Prostate gland (tissue), 2 donors: ENCODE data around the gene BMP6. TPM values are rescaled to one million over a fixed set of nuclear protein-coding genes. Genes with fewer than 3 reads are reported as not detected.

Experiments used
- DNase-seq: peaks from one replicate; pipeline ENCODE4 v3.0.0-alpha.2; 2019; ENCODE audit warnings: low spot score
- H3K27ac ChIP-seq, 2 donors: fragments of 200-600 bp; sonication (generic); 2 replicates each; pipeline ENCODE4 v1.5.1; 2017 to 2019
- H3K27me3 ChIP-seq: fragments of 200-600 bp; sonication (generic); replicated peaks from 2 replicates; pipeline ENCODE4 v1.5.1; 2019; ENCODE audit not compliant: insufficient read depth
- H3K36me3 ChIP-seq, 2 donors: fragments of 200-600 bp; sonication (generic); 1 replicate in 1 of 2; 2 replicates in 1 of 2; pipeline versions ENCODE4 v1.5.1 to v1.8.1; 2017 to 2019
- H3K4me1 ChIP-seq: fragments of 200-600 bp; sonication (generic); replicated peaks from 2 replicates; pipeline ENCODE4 v1.5.1; 2019
- H3K4me3 ChIP-seq, 2 donors: fragments of 200-600 bp; sonication (generic); 2 replicates each; pipeline ENCODE4 v1.5.1; 2017 to 2019
- H3K9me3 ChIP-seq: fragments of 200-600 bp; sonication (generic); 2 replicates; pipeline ENCODE4 v1.5.1; 2017
- CTCF ChIP-seq, 4 experiments: fragments of 200-600 bp in 2 of 4; fragments of 450-650 bp in 2 of 4; sonication (generic) in 2 of 4; IDR thresholded peaks; 1 replicate in 3 of 4; 2 replicates in 1 of 4; pipeline ENCODE4 v1.5.1; 2016 to 2019; ENCODE audit warnings: antibody characterized with exemption in 4 of 4, mild to moderate bottlenecking in 2 of 4, moderate library complexity in 2 of 4
- POLR2A ChIP-seq: fragments of 450-650 bp; IDR thresholded peaks from one replicate; pipeline ENCODE4 v1.6.1; 2016; ENCODE audit warnings: antibody characterized with exemption, mild to moderate bottlenecking
- POLR2AphosphoS5 ChIP-seq: sonication (generic); formaldehyde crosslinking; IDR thresholded peaks from one replicate; pipeline ENCODE4 v1.6.1; 2017; ENCODE audit warnings: antibody characterized with exemption
- WGBS: methylation state at CpG from one replicate; pipeline ENCODE4 v1.1.5; 2018; 5-methylcytosine and 5-hydroxymethylcytosine counted together
- intact Hi-C: fragments of 100-400 bp; cut with DNase I; formaldehyde crosslinking; loops from one replicate; pipeline ENCODE4 v1.14.2; 2022
- total RNA-seq, 2 donors: library from RNA; depleted of rRNA; stranded (reverse); fragments of >200 nt; gene quantifications; one replicate each; pipeline ENCODE4 v1.1.0, GENCODE V29; 2016

Gene BMP6
- total RNA-seq, 2 donors from 2014 or later: 0.36 to 10.2 TPM

GRCh38 chr6:7697820-7698623, 27.9 kb upstream of the BMP6 start:
- intact Hi-C loops: no loop called here
- no peak for DNase-seq
- H3K9me3 ChIP-seq: no peaks in the 10 kb centered on the region
- H3K27ac ChIP-seq: no peak overlapping the region
- TF ChIP-seq CTCF (IDR thresholded peaks at IDR 0.05) (no peak), POLR2AphosphoS5 (no peak), POLR2A (no peak)
- no peaks in the 10 kb centered on the region for H3K36me3 ChIP-seq
- no peaks in the 10 kb centered on the region for H3K27me3 ChIP-seq
- no peak overlapping the region for H3K4me3 ChIP-seq
- WGBS: 57% methylated on average over 12 of the region's 12 CpGs
- H3K4me1 ChIP-seq: no peaks in the 10 kb centered on the region

- 81% methylated on average over 5 of the region's 5 CpGs for WGBS
- Histone ChIP-seq H3K4me3 (no peak overlapping the region), H3K9me3 (no peaks in the 10 kb centered on the region), H3K36me3 (no peaks in the 10 kb centered on the region), H3K27me3 (no peaks in the 10 kb centered on the region), H3K4me1 (no peaks in the 10 kb centered on the region), H3K27ac (no peak overlapping the region)
- intact Hi-C loops: no loop called here
- TF ChIP-seq POLR2AphosphoS5: no peak
- no peak for DNase-seq
Observed at GRCh38 chr6:7701212-7701834, 24.6 kb upstream of the BMP6 start.

GRCh38 chr6:7703148-7703680, 22.7 kb upstream of the BMP6 start:
- Histone ChIP-seq H3K27ac (no peak overlapping the region), H3K4me1 (no peaks in the 10 kb centered on the region), H3K9me3 (no peaks in the 10 kb centered on the region), H3K4me3 (no peak overlapping the region), H3K36me3 (no peaks in the 10 kb centered on the region), H3K27me3 (no peaks in the 10 kb centered on the region)
- 78% methylated on average over 3 of the region's 3 CpGs for WGBS
- DNase-seq: no peak
- no peak for TF ChIP-seq POLR2A
- TF ChIP-seq POLR2AphosphoS5: no peak
- no peak for TF ChIP-seq CTCF (IDR thresholded peaks at IDR 0.05)
- intact Hi-C loops: no loop called here

- Histone ChIP-seq H3K9me3 (no peaks in the 10 kb centered on the region), H3K4me1 (no peaks in the 10 kb centered on the region), H3K27ac (no peak overlapping the region), H3K27me3 (no peaks in the 10 kb centered on the region), H3K36me3 (no peaks in the 10 kb centered on the region), H3K4me3 (no peak overlapping the region)
- intact Hi-C loops: no loop called here
- WGBS: 93% methylated on average over 4 of the region's 4 CpGs
- no peak for DNase-seq
- TF ChIP-seq POLR2AphosphoS5: no peak
- no peak for TF ChIP-seq CTCF (IDR thresholded peaks at IDR 0.05)
- no peak for TF ChIP-seq POLR2A
Observed at GRCh38 chr6:7705483-7705882, 20.4 kb upstream of the BMP6 start.

GRCh38 chr6:7706269-7706668, 19.6 kb upstream of the BMP6 start:
- whole genome bisulfite sequencing: 70% methylated on average over 4 of the region's 4 CpGs
- intact Hi-C loops: no loop called here
- Histone ChIP-seq H3K27me3 (no peaks in the 10 kb centered on the region), H3K36me3 (no peaks in the 10 kb centered on the region), H3K9me3 (no peaks in the 10 kb centered on the region), H3K4me1 (no peaks in the 10 kb centered on the region), H3K27ac (no peak overlapping the region), H3K4me3 (no peak overlapping the region)
- TF ChIP-seq CTCF (IDR thresholded peaks at IDR 0.05): no peak
- DNase-seq: no peak
